H1 (cell line): ENCODE measurements around the gene OSM. TPM values are rescaled to one million over a fixed set of nuclear protein-coding genes. Genes with fewer than 3 reads are reported as not detected.

Source experiments
- CTCF ChIA-PET: fragments of 300-600 bp; sonication (Branson Sonifier 250); formaldehyde crosslinking; loops from one replicate; lab custom pipeline; 2021; ENCODE audit not compliant: partially characterized antibody; lab: Charles Lee
- POLR2A ChIA-PET: fragments of 300-600 bp; sonication (Branson Sonifier 250); formaldehyde crosslinking; loops from one replicate; lab custom pipeline; 2021; ENCODE audit warnings: inconsistent platforms; ENCODE audit not compliant: partially characterized antibody; lab: Charles Lee
- DNase-seq, 2 experiments: peaks; one replicate each; pipeline versions ENCODE4 v3.0.0 to v3.0.0-alpha.2; 2010 to 2022; ENCODE audit warnings: low spot score in 2 of 2, low read depth in 1 of 2, mixed read lengths in 1 of 2
- FAIRE-seq: peaks from 2 replicates; lab custom pipeline; 2011; peaks lifted over from hg19 to GRCh38; lab: Jason Lieb, UNC
- H2AFZ ChIP-seq: 2 replicates; pipeline ENCODE4 v1.8.1; 2012; ENCODE audit warnings: low read length, inconsistent platforms
- H2AK5ac ChIP-seq: 2 replicates; pipeline ENCODE4 v1.6.1; 2013; ENCODE audit warnings: low read depth, low read length
- H2BK120ac ChIP-seq: replicated peaks from 2 replicates; pipeline ENCODE3; 2013; ENCODE audit warnings: low read depth, low read length, inconsistent platforms
- H2BK12ac ChIP-seq: 2 replicates; pipeline ENCODE4 v1.6.1; 2013; ENCODE audit warnings: low read depth, low read length
- H2BK15ac ChIP-seq: 2 replicates; pipeline ENCODE4 v1.6.1; 2013; ENCODE audit warnings: low read length
- H2BK20ac ChIP-seq: 2 replicates; pipeline ENCODE4 v1.6.1; 2013; ENCODE audit warnings: low read length
- H2BK5ac ChIP-seq: 2 replicates; pipeline ENCODE4 v1.6.1; 2013; ENCODE audit warnings: low read depth, low read length
- H3K14ac ChIP-seq: 2 replicates; pipeline ENCODE4 v1.6.1; 2013; ENCODE audit warnings: inconsistent platforms; ENCODE audit not compliant: insufficient read length
- H3K18ac ChIP-seq: 2 replicates; pipeline ENCODE4 v1.6.1; 2013; ENCODE audit warnings: low read length; ENCODE audit errors: extremely low read depth
- H3K23ac ChIP-seq: 2 replicates; pipeline ENCODE4 v1.6.1; 2013; ENCODE audit warnings: inconsistent platforms; ENCODE audit not compliant: insufficient read length
- H3K23me2 ChIP-seq: 2 replicates; pipeline ENCODE4 v1.6.1; 2013; ENCODE audit warnings: low read depth, low read length
- H3K27ac ChIP-seq: 2 replicates; pipeline ENCODE4 v1.6.1; 2011; ENCODE audit warnings: low read depth, low read length, inconsistent platforms
- H3K27me3 ChIP-seq, 4 experiments: replicated peaks in 1 of 4; 1 replicate in 1 of 4; 2 replicates in 3 of 4; pipeline versions ENCODE4 v1.6.1 to v1.8.1; 2011 to 2013; ENCODE audit warnings: low read length in 3 of 4, mild to moderate bottlenecking in 3 of 4, inconsistent platforms in 2 of 4, mixed read lengths in 2 of 4, moderate library complexity in 1 of 4; ENCODE audit not compliant: control insufficient read depth in 3 of 4, insufficient read depth in 3 of 4; ENCODE audit errors: extremely low read depth in 1 of 4
- H3K36me3 ChIP-seq, 4 experiments: 2 replicates each; pipeline versions ENCODE4 v1.6.1 to v1.8.1; 2011 to 2013; ENCODE audit warnings: mild to moderate bottlenecking in 4 of 4, low read length in 3 of 4, moderate library complexity in 2 of 4, control low read depth in 1 of 4, inconsistent platforms in 1 of 4; ENCODE audit not compliant: insufficient read depth in 4 of 4, control insufficient read depth in 2 of 4
- H3K4ac ChIP-seq: replicated peaks from 2 replicates; pipeline ENCODE3; 2013; ENCODE audit warnings: low read length, low read depth, mixed read lengths, inconsistent platforms; ENCODE audit not compliant: insufficient read length
- H3K4me1 ChIP-seq, 4 experiments: replicated peaks in 1 of 4; 1 replicate in 1 of 4; 2 replicates in 3 of 4; pipeline versions ENCODE4 v1.6.1 to v1.8.1; 2011 to 2013; ENCODE audit warnings: low read length in 3 of 4, inconsistent platforms in 2 of 4, mixed read lengths in 1 of 4; ENCODE audit not compliant: insufficient read depth in 4 of 4, control insufficient read depth in 3 of 4
- H3K4me2 ChIP-seq, 2 experiments: 2 replicates each; pipeline versions ENCODE4 v1.6.1 to v1.8.1; 2011 to 2013; ENCODE audit warnings: low read depth in 2 of 2, low read length in 2 of 2, control low read depth in 1 of 2, inconsistent platforms in 1 of 2, mild to moderate bottlenecking in 1 of 2; ENCODE audit not compliant: insufficient read depth in 1 of 2
- H3K4me3 ChIP-seq, 4 experiments: fragments of 200-600, 300-600 bp in 1 of 4; sonication (generic), shearing (Covaris generic), sonication (Bioruptor Twin) in 1 of 4; 2 replicates each; pipeline versions ENCODE4 v1.5.1 to v1.8.1; 2011 to 2016; ENCODE audit warnings: low read length in 4 of 4, low read depth in 3 of 4, control low read depth in 2 of 4, inconsistent platforms in 2 of 4, mild to moderate bottlenecking in 2 of 4, mixed read lengths in 1 of 4, moderate library complexity in 1 of 4; ENCODE audit not compliant: insufficient read depth in 2 of 4; ENCODE audit errors: extremely low read depth in 1 of 4
- H3K56ac ChIP-seq: replicated peaks from 2 replicates; pipeline ENCODE3; 2013; ENCODE audit warnings: low read depth, mild to moderate bottlenecking, mixed read lengths, low read length, inconsistent platforms; ENCODE audit not compliant: insufficient read length
- H3K79me1 ChIP-seq: 2 replicates; pipeline ENCODE4 v1.6.1; 2013; ENCODE audit warnings: low read depth, low read length, control low read depth
- H3K79me2 ChIP-seq, 2 experiments: 2 replicates each; pipeline versions ENCODE4 v1.6.1 to v1.8.1; 2012 to 2013; ENCODE audit warnings: low read length in 2 of 2, mild to moderate bottlenecking in 2 of 2, inconsistent platforms in 1 of 2; ENCODE audit not compliant: insufficient read depth in 2 of 2, control insufficient read depth in 1 of 2
- H3K9ac ChIP-seq, 4 experiments: replicated peaks in 1 of 4; 1 replicate in 1 of 4; 2 replicates in 3 of 4; pipeline versions ENCODE4 v1.6.1 to v1.8.1; 2011 to 2013; ENCODE audit warnings: low read depth in 3 of 4, low read length in 3 of 4, control low read depth in 2 of 4, mild to moderate bottlenecking in 2 of 4, moderate library complexity in 2 of 4, inconsistent platforms in 1 of 4; ENCODE audit errors: extremely low read depth in 1 of 4
- H3K9me3 ChIP-seq, 2 experiments: 2 replicates each; pipeline versions ENCODE4 v1.6.1 to v1.8.1; 2012 to 2013; ENCODE audit warnings: mild to moderate bottlenecking in 2 of 2, moderate library complexity in 2 of 2, control low read depth in 1 of 2, inconsistent platforms in 1 of 2, low read depth in 1 of 2, low read length in 1 of 2, mixed read lengths in 1 of 2; ENCODE audit not compliant: insufficient read depth in 2 of 2
- H4K20me1 ChIP-seq, 2 experiments: replicated peaks in 1 of 2; 2 replicates each; pipeline versions ENCODE3 to v1.8.1; 2011 to 2013; ENCODE audit warnings: inconsistent platforms in 2 of 2, low read length in 2 of 2, mild to moderate bottlenecking in 1 of 2; ENCODE audit not compliant: insufficient read depth in 2 of 2, control insufficient read depth in 1 of 2
- H4K5ac ChIP-seq: 2 replicates; pipeline ENCODE4 v1.6.1; 2013; ENCODE audit warnings: low read length, low read depth, mixed read lengths, inconsistent platforms; ENCODE audit not compliant: insufficient read length
- H4K8ac ChIP-seq: 2 replicates; pipeline ENCODE4 v1.8.0; 2013; ENCODE audit warnings: mild to moderate bottlenecking, moderate library complexity, low read length, inconsistent platforms; ENCODE audit not compliant: insufficient read depth; ENCODE audit errors: extremely low read depth
- H4K91ac ChIP-seq: replicated peaks from 2 replicates; pipeline ENCODE3; 2013; ENCODE audit warnings: low read length, mixed read lengths, inconsistent platforms; ENCODE audit not compliant: insufficient read length
- HDAC2 ChIP-seq, 2 experiments: fragments of 300-600 bp in 1 of 2; sonication (generic) in 1 of 2; IDR thresholded peaks; 2 replicates each; pipeline ENCODE4 v1.6.1; 2011 to 2012; ENCODE audit warnings: low read depth in 2 of 2, low read length in 2 of 2, mild to moderate bottlenecking in 2 of 2, moderate library complexity in 2 of 2, borderline replicate concordance in 1 of 2, inconsistent platforms in 1 of 2
- KDM1A ChIP-seq: fragments of 200-600, 300-600 bp; sonication (generic); IDR thresholded peaks from 2 replicates; pipeline ENCODE4 v1.7.1; 2016; ENCODE audit warnings: mild to moderate bottlenecking, low read length, borderline replicate concordance
- SP1 ChIP-seq: IDR thresholded peaks from 2 replicates; pipeline ENCODE4 v1.6.1; 2011; ENCODE audit warnings: low read depth, low read length
- SRF ChIP-seq: IDR thresholded peaks from 2 replicates; pipeline ENCODE4 v1.6.1; 2011; ENCODE audit warnings: mild to moderate bottlenecking, low read depth, low read length, moderate library complexity
- WGBS, 2 experiments: shearing (Covaris generic) in 1 of 2; methylation state at CpG; one replicate each; pipeline versions ENCODE4 v1.1.6 to v1.1.7; 2013 to 2015; ENCODE audit warnings: low lambda C conversion rate in 2 of 2, mixed read lengths in 2 of 2, inconsistent platforms in 1 of 2, low coverage in 1 of 2, missing lambda C conversion rate in 1 of 2; ENCODE audit not compliant: insufficient replicate concordance in 2 of 2, insufficient coverage in 1 of 2, insufficient read length in 1 of 2; ENCODE audit errors: extremely low coverage in 1 of 2, missing lambda C conversion rate in 1 of 2; 5-methylcytosine and 5-hydroxymethylcytosine counted together
- polyA plus RNA-seq, 7 experiments: library from polyadenylated mRNA; depleted of rRNA in 3 of 7; stranded (reverse) in 5 of 7; unstranded in 2 of 7; fragments of >200 nt in 5 of 7; fragments of 200-250 nt in 2 of 7; gene quantifications; 1 replicate in 5 of 7; 2 replicates in 1 of 7; 4 replicates in 1 of 7; pipeline versions ENCODE4 v1.2.1 to v1.2.3, GENCODE V29; 2011 to 2013; ENCODE audit warnings: missing spikeins in 2 of 7, mixed read lengths in 2 of 7
- total RNA-seq: library from RNA; stranded (reverse); fragmentation: NEBNext Ultra II Directional; extraction: Animal tissue kit (Norgen Biotek cat#: 25700); gene quantifications from 2 replicates; pipeline ENCODE4 v1.2.1, GENCODE V29; 2021

The OSM gene
- total and polyA plus RNA-seq, 2 of the 8 experiments (the other 6 are each of a cell fraction or from before 2014, with no cell fraction given), result not detected

- POLR2A ChIA-PET, result no interaction called here
Observed at GRCh38 chr22:30267382-30268302, 991 bp upstream of the OSM start.

More at GRCh38 chr22:30267382-30268302, 991 bp upstream of the OSM start:
- no peak overlapping the region for H2BK15ac ChIP-seq
- no peaks in the 10 kb centered on the region for H3K79me2 ChIP-seq
- H2BK12ac ChIP-seq, result no peak overlapping the region
- no peak overlapping the region for H3K14ac ChIP-seq
- H3K4me2 ChIP-seq, result no peak overlapping the region
- H3K9ac ChIP-seq, result no peak overlapping the region
- H3K27ac ChIP-seq, result no peak overlapping the region
- no peak overlapping the region for H2AFZ ChIP-seq
- H3K36me3 ChIP-seq, result no peaks in the 10 kb centered on the region
- FAIRE-seq (no peak), DNase-seq (no peak)
- no peaks in the 10 kb centered on the region for H3K9me3 ChIP-seq
- H2BK5ac ChIP-seq, result no peak overlapping the region
- H4K5ac ChIP-seq, result no peak overlapping the region
- H3K56ac ChIP-seq, result no peak overlapping the region
- no peaks in the 10 kb centered on the region for H4K20me1 ChIP-seq
- H2BK120ac ChIP-seq, result no peak overlapping the region
- CTCF ChIA-PET, result interaction anchor here (1.0 to 2.6 kb wide), 4 partner anchors 12 to 56 kb away, joined by 3 to 12 read pairs (median 4); no protein-coding TSS in a partner anchor
- no peaks in the 10 kb centered on the region for H3K79me1 ChIP-seq
- no peak overlapping the region for H2BK20ac ChIP-seq
- H4K91ac ChIP-seq, result no peak overlapping the region
- H4K8ac ChIP-seq, result peak overlapping the region; percentile 29; the same call in 1 of the 2 replicates
- H3K27me3 ChIP-seq, result no peaks in the 10 kb centered on the region; a peak in 2 of 7 replicates
- H3K23me2 ChIP-seq, result no peaks in the 10 kb centered on the region
- H3K4me3 ChIP-seq, result no peak overlapping the region
- no peak overlapping the region for H2AK5ac ChIP-seq
- WGBS, 2 experiments, result 89% methylated on average over 9 of the region's 14 CpGs; no CpG with 5 or more reads in 1 of the 2 experiments
- H3K18ac ChIP-seq, result no peak overlapping the region
- TF ChIP-seq SP1, result no peak
- TF ChIP-seq KDM1A, result peak; percentile 63; the same call in 1 of the 2 replicates
- TF ChIP-seq HDAC2 (IDR thresholded peaks at IDR 0.05; ENCODE audit: borderline replicate concordance in 1 of 2, low read depth in 2 of 2, low read length in 2 of 2), result peak in 1 of 2 experiments; percentile 72; a peak in 1 of 4 replicates
- no peak for TF ChIP-seq SRF
- peaks cover 0 to 2% (median under 1%) of the 10 kb centered on the region in 4 experiments; a peak in 1 of 7 replicates for H3K4me1 ChIP-seq
- no peak overlapping the region for H3K23ac ChIP-seq
- no peak overlapping the region for H3K4ac ChIP-seq
